AG10803 (cell line): ENCODE data around the gene OSER1.

Experiments
- DNase-seq: peaks from one replicate; pipeline ENCODE4 v3.0.0; 2010; ENCODE audit warnings: low read depth
- H3K4me3 ChIP-seq: 2 replicates; pipeline ENCODE4 v1.5.1; 2011; ENCODE audit warnings: mild to moderate bottlenecking, low read length, control low read depth
- TF ChIP-seq, protein P1 (sequence below): conservative IDR thresholded peaks from 2 replicates; pipeline ENCODE4 v1.5.1; 2011; ENCODE audit warnings: mild to moderate bottlenecking, low read length, control low read depth, inconsistent platforms

Gene OSER1

DNA sequence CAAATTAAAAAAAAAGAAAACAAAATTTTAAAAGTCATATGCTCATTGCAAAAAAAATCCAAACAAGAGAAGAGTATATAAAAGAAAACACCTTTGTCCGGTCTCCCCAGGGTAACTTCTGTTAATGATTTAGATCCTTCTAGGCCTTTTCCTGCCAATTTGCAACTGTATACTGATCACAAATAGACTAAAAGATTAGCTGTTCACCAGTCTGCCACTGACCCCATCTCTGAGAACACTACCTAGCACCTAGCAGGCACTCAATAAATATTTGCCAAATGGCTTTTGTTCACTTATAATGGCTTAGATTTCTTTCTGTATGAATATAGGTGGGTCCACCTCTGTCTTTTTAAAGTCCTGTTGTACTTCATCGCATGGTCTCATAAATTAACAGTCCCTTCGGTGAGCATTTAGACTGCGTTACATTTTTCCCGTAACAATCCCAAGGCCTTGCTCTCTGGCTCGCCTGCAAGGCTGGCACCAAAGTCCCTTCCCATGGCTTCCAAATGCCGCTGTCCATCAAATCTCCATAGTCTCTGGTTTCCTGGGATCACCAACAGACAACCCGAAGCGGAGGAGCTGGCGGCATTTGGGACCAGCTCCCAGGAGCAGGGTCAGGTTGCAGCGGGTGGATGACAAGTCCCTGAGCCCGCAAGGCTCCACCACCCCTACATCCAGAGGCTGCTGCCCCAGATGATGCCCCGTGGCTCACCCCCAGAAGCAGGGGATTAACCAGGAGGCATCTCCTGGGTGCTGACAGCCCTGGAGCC is 35.4 kb downstream of the OSER1 start:
- H3K4me3 ChIP-seq = no peak overlapping the region
- DNase-seq = no peak
- TF ChIP-seq, protein P1, sequence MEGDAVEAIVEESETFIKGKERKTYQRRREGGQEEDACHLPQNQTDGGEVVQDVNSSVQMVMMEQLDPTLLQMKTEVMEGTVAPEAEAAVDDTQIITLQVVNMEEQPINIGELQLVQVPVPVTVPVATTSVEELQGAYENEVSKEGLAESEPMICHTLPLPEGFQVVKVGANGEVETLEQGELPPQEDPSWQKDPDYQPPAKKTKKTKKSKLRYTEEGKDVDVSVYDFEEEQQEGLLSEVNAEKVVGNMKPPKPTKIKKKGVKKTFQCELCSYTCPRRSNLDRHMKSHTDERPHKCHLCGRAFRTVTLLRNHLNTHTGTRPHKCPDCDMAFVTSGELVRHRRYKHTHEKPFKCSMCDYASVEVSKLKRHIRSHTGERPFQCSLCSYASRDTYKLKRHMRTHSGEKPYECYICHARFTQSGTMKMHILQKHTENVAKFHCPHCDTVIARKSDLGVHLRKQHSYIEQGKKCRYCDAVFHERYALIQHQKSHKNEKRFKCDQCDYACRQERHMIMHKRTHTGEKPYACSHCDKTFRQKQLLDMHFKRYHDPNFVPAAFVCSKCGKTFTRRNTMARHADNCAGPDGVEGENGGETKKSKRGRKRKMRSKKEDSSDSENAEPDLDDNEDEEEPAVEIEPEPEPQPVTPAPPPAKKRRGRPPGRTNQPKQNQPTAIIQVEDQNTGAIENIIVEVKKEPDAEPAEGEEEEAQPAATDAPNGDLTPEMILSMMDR = no peak

DNA sequence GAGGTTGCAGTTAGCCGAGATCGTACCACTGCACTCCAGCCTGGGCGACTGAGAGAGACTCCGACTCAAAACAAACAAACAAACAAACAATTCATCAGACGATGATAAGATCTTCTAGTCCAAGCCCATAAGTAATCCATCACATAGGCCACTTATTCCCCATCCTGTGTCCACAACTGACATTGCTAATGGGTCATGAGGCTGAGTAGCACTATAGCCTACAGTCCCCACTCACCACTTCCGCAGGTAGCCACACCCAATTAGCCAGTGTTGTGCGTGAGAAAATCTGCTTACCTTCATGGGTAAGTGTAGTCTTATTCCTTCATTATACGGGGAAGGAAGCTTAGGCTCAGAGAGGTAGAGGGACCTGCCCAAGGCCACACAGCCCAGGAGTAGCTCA is 36.7 kb downstream of the OSER1 start:
- no peak for DNase-seq
- H3K4me3 ChIP-seq = no peak overlapping the region
- TF ChIP-seq, protein P1 = no peak

DNA sequence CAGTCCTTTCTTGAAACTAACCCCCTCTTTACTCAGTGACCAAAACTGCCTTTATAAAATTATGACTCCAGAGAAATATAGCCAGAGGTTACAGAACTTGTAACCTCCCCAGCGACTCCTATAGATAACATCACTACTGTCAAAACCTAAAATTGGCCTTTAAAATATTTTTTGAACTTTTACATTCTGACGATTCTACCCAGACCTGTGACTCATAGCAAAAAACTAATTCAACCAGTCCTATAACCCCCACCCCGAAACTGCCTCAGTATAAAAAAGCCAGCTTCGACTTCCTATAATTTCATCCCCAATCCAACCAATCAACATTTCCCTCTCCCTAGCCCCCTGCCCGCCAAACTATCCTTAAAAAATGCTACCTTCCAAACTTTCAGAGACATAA is 37.5 kb downstream of the OSER1 start:
- no peak overlapping the region for H3K4me3 ChIP-seq
- DNase-seq = no peak
- TF ChIP-seq, protein P1 = no peak

DNA sequence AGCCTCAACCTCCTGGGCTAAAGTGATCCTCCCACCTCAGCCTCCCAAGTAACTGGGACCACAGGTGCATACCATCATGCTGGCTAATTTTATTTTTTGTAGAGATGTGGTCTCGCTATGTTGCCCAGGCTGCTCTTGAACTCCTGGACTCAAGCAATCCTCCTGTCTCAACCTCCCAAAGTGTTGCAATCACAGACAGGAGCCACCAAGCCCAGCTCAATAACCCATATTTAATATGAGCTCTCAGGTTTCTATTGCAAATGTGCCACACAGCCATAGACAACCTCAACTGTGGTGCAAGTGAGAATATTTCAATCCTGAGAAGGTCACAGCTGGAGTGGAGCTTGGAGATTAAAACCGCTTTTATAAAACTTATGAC is 38.0 kb downstream of the OSER1 start:
- TF ChIP-seq, protein P1 = no peak
- no peak overlapping the region for H3K4me3 ChIP-seq
- DNase-seq = no peak

DNA sequence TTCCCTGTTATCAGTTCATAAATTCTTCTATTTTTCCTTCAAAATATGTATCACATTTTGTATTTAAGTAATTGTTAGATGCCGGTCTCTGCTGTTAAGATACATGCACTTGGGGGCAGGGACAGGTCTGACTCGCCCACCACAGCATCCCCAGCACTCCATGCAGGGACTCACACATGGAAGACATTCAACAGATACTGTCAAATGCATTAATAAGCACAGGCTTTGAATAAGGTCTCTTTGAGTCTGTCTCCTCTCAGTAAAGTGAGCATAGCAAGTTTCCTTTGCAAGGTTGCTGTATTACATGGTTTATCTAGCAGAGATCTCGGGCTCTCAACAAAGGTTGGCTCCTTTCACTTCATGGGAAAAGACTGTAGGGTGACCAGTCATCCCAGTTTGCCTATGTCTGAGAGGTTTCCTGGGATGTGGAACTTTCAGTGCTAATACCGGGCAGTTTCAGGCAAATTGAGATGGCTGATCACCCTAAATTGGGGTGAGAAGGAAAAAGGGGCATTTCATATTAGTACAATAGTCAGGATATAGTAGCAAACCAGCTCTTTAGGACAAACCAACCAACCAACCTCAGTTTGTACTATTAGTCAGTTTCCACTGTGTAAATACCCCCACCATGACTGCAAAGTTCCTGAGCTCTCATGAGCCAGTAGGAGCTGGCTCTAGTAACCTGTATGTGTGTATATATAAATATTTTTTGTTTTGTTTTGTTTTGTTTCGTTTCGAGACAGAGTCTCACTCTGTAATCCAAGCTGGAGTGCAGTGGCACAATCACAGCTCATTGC is 38.6 kb downstream of the OSER1 start:
- no peak for DNase-seq
- TF ChIP-seq, protein P1 = no peak
- no peak overlapping the region for H3K4me3 ChIP-seq

DNA sequence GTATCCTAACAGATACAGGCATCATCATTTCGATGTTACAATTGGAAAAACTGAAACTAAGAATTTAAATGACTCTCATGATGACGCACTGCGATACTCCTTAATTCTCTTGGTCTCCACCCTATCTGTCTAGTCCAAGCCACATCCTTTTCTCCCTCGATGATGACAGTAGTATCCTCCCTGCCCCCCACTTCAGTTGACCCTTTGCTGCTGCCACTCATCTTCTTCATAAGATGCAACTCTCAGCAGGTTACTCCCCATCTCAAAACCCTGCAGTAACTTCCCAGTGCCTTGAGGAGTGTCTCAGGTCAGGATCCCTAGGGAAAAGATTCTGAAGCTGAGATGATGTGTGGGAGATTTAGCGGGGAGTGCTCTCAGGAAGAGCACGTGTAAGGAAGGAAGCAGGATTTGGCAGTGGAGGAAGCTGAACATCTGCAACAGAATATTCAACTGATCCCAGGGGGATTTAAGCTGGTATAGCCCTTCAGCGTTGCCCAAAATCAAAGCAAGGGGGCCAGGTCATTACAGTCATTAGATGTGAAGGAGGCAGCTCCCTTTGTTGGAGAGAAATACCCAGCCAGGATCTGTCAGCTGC is 39.7 kb downstream of the OSER1 start:
- TF ChIP-seq, protein P1 = no peak
- H3K4me3 ChIP-seq = no peak overlapping the region
- DNase-seq = peak; percentile 43
